Measurements from ENCODE around the gene ACKR3. TPM values are rescaled to one million over a fixed set of nuclear protein-coding genes. Genes with fewer than 3 reads are reported as not detected.
A peak's percentile ranks its signal among the peaks of the same experiment; 100 is the strongest.

ACKR3 gene
- total RNA-seq, 1 donor = 18.8 TPM

GRCh38 chr2:236582968-236583367 is 13.3 kb downstream of the ACKR3 start:
- H3K27me3 ChIP-seq (ENCODE audit: insufficient read depth, low read length) = no peaks in the 10 kb centered on the region
- H3K4me2 ChIP-seq (ENCODE audit: insufficient read depth, low read length) = no peak overlapping the region
- peak; percentile 58 for DNase-seq (ENCODE audit: insufficient read length, low spot score, missing footprints)
- H3K79me2 ChIP-seq (ENCODE audit: insufficient read depth, low read length) = no peaks in the 10 kb centered on the region
- H3K27ac ChIP-seq (ENCODE audit: low read depth, low read length) = no peak overlapping the region
- TF ChIP-seq CTCF (IDR thresholded peaks at IDR 0.05; ENCODE audit: extremely low read depth, low read depth, low read length) = no peak
- H3K4me3 ChIP-seq (ENCODE audit: insufficient read depth, low read length) = no peak overlapping the region
- no peaks in the 10 kb centered on the region for H4K20me1 ChIP-seq (ENCODE audit: insufficient read depth, low read length)
- no peaks in the 10 kb centered on the region for H3K4me1 ChIP-seq (ENCODE audit: insufficient read depth, low read length)
- no peaks in the 10 kb centered on the region for H3K36me3 ChIP-seq (ENCODE audit: insufficient read depth, low read length)
- no peaks in the 10 kb centered on the region for H3K9me3 ChIP-seq (ENCODE audit: low read depth, low read length)
- H2AFZ ChIP-seq (ENCODE audit: low read length) = no peak overlapping the region

GRCh38 chr2:236583621-236584203 is 14.1 kb downstream of the ACKR3 start:
- no peaks in the 10 kb centered on the region for H3K4me1 ChIP-seq (ENCODE audit: insufficient read depth, low read length)
- no peaks in the 10 kb centered on the region for H4K20me1 ChIP-seq (ENCODE audit: insufficient read depth, low read length)
- TF ChIP-seq CTCF (IDR thresholded peaks at IDR 0.05; ENCODE audit: extremely low read depth, low read depth, low read length) = no peak
- H3K4me2 ChIP-seq (ENCODE audit: insufficient read depth, low read length) = no peak overlapping the region
- H3K27ac ChIP-seq (ENCODE audit: low read depth, low read length) = no peak overlapping the region
- no peak overlapping the region for H2AFZ ChIP-seq (ENCODE audit: low read length)
- H3K4me3 ChIP-seq (ENCODE audit: insufficient read depth, low read length) = no peak overlapping the region
- no peaks in the 10 kb centered on the region for H3K36me3 ChIP-seq (ENCODE audit: insufficient read depth, low read length)
- DNase-seq (ENCODE audit: insufficient read length, low spot score, missing footprints) = peak; percentile 65
- H3K27me3 ChIP-seq (ENCODE audit: insufficient read depth, low read length) = no peaks in the 10 kb centered on the region
- H3K9me3 ChIP-seq (ENCODE audit: low read depth, low read length) = no peaks in the 10 kb centered on the region
- no peaks in the 10 kb centered on the region for H3K79me2 ChIP-seq (ENCODE audit: insufficient read depth, low read length)

- no peaks in the 10 kb centered on the region for H4K20me1 ChIP-seq (ENCODE audit: insufficient read depth, low read length)
- no peak overlapping the region for H3K27ac ChIP-seq (ENCODE audit: low read depth, low read length)
- H3K4me1 ChIP-seq (ENCODE audit: insufficient read depth, low read length) = no peaks in the 10 kb centered on the region
- no peaks in the 10 kb centered on the region for H3K36me3 ChIP-seq (ENCODE audit: insufficient read depth, low read length)
- no peak for DNase-seq (ENCODE audit: insufficient read length, low spot score, missing footprints)
- TF ChIP-seq CTCF (IDR thresholded peaks at IDR 0.05; ENCODE audit: extremely low read depth, low read depth, low read length) = no peak
- H3K4me2 ChIP-seq (ENCODE audit: insufficient read depth, low read length) = no peak overlapping the region
- no peaks in the 10 kb centered on the region for H3K79me2 ChIP-seq (ENCODE audit: insufficient read depth, low read length)
- no peak overlapping the region for H2AFZ ChIP-seq (ENCODE audit: low read length)
- H3K9me3 ChIP-seq (ENCODE audit: low read depth, low read length) = no peaks in the 10 kb centered on the region
- H3K27me3 ChIP-seq (ENCODE audit: insufficient read depth, low read length) = no peaks in the 10 kb centered on the region
- no peak overlapping the region for H3K4me3 ChIP-seq (ENCODE audit: insufficient read depth, low read length)
Observed at GRCh38 chr2:236584521-236585384, 15.1 kb downstream of the ACKR3 start.

GRCh38 chr2:236585966-236586365 is 16.3 kb downstream of the ACKR3 start:
- H3K27me3 ChIP-seq (ENCODE audit: insufficient read depth, low read length) = no peaks in the 10 kb centered on the region
- H3K4me1 ChIP-seq (ENCODE audit: insufficient read depth, low read length) = no peaks in the 10 kb centered on the region
- no peak overlapping the region for H3K4me3 ChIP-seq (ENCODE audit: insufficient read depth, low read length)
- no peak overlapping the region for H3K27ac ChIP-seq (ENCODE audit: low read depth, low read length)
- H4K20me1 ChIP-seq (ENCODE audit: insufficient read depth, low read length) = no peaks in the 10 kb centered on the region
- no peak for TF ChIP-seq CTCF (IDR thresholded peaks at IDR 0.05; ENCODE audit: extremely low read depth, low read depth, low read length)
- H3K4me2 ChIP-seq (ENCODE audit: insufficient read depth, low read length) = no peak overlapping the region
- no peaks in the 10 kb centered on the region for H3K9me3 ChIP-seq (ENCODE audit: low read depth, low read length)
- no peak for DNase-seq (ENCODE audit: insufficient read length, low spot score, missing footprints)
- H3K79me2 ChIP-seq (ENCODE audit: insufficient read depth, low read length) = no peaks in the 10 kb centered on the region
- no peaks in the 10 kb centered on the region for H3K36me3 ChIP-seq (ENCODE audit: insufficient read depth, low read length)
- no peak overlapping the region for H2AFZ ChIP-seq (ENCODE audit: low read length)
